ENCODE results near the gene SLC35D1.

The SLC35D1 gene

GRCh38 chr1:67053785-67054772 lies at the start of gene SLC35D1:
Gene SLC35D1, minus strand, starts transcription at chr1:67054148. Its CDS starts 135 bp downstream, at chr1:67054013.
- H3K27ac ChIP-seq: peak within 1 kb of the TSS; percentile 14; the same call in 1 of the 2 replicates
- TF ChIP-seq CTCF (conservative IDR thresholded peaks at IDR 0.05) (no peak), ZFX (IDR thresholded peaks at IDR 0.05) (peak; percentile 72)

GRCh38 chr1:67103548-67103947 lies 49.6 kb upstream of the SLC35D1 start:
- TF ChIP-seq ZFX (IDR thresholded peaks at IDR 0.05): no peak
- TF ChIP-seq CTCF (conservative IDR thresholded peaks at IDR 0.05): no peak
- H3K27ac ChIP-seq: no peak overlapping the region

GRCh38 chr1:67100833-67101232 lies 46.9 kb upstream of the SLC35D1 start:
- TF ChIP-seq ZFX (IDR thresholded peaks at IDR 0.05) (no peak), CTCF (conservative IDR thresholded peaks at IDR 0.05) (no peak)
- no peak overlapping the region for H3K27ac ChIP-seq

- TF ChIP-seq CTCF (conservative IDR thresholded peaks at IDR 0.05) (no peak), ZFX (IDR thresholded peaks at IDR 0.05) (no peak)
- H3K27ac ChIP-seq: no peak overlapping the region
These were observed 43.4 kb upstream of the SLC35D1 start for GRCh38 chr1:67097305-67097704.

- H3K27ac ChIP-seq: no peak overlapping the region
- TF ChIP-seq CTCF (conservative IDR thresholded peaks at IDR 0.05) (no peak), ZFX (IDR thresholded peaks at IDR 0.05) (no peak)
These were observed 40.2 kb upstream of the SLC35D1 start for GRCh38 chr1:67094191-67094590.

GRCh38 chr1:67089685-67090208 lies 35.8 kb upstream of the SLC35D1 start:
- no peak overlapping the region for H3K27ac ChIP-seq
- no peak for TF ChIP-seq CTCF (conservative IDR thresholded peaks at IDR 0.05)
- TF ChIP-seq ZFX (IDR thresholded peaks at IDR 0.05): no peak

- TF ChIP-seq ZFX (IDR thresholded peaks at IDR 0.05): no peak
- no peak for TF ChIP-seq CTCF (conservative IDR thresholded peaks at IDR 0.05)
- H3K27ac ChIP-seq: no peak overlapping the region
These were observed 34.5 kb upstream of the SLC35D1 start for GRCh38 chr1:67088440-67088839.
